ENCODE data around the gene CRELD2. TPM values are rescaled to one million over a fixed set of nuclear protein-coding genes. Genes with fewer than 3 reads are reported as not detected.

Gene CRELD2
- polyA plus RNA-seq, 1 donor (not counting 4 experiments of a cell fraction or from before 2014, with no cell fraction given), result 33.5 TPM

DNA sequence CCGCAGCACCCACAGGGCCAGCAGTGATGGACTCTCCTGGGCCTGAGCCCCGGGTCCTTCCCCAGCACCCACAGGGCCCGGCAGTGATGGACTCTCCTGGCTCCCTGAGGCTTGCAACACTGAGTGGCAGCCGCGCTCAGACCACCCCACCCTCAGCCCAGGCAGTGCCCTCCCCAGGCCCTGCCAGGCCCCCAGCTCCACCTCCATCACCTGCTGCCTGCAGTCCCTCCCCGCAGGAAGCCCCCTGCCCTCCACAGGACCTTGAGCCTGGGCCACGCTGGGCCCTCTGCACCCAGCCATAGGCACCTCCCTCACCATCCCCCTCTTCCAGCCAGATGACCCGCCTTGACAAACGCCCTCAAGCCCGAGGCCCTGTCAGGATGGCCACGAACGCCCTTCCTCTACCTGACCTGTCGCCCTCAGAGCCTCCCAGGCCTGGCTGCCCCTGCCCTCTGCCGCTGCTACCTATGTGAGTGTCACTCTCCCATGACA, 11.6 kb upstream of the CRELD2 start:
- Histone ChIP-seq H3K36me3 (ENCODE audit: control insufficient read depth in 2 of 2, extremely low read depth in 1 of 2, insufficient read depth in 2 of 2, low read length in 2 of 2) (peaks cover 2 to 5% of the 10 kb centered on the region in 2 experiments), H3K9me1 (ENCODE audit: control insufficient read depth, extremely low read depth, insufficient read depth, low read length) (no peaks in the 10 kb centered on the region), H3K4me3 (ENCODE audit: control insufficient read depth in 2 of 3, extremely low read depth in 1 of 3, insufficient read depth in 2 of 3, low read depth in 1 of 3, low read length in 3 of 3) (no peak overlapping the region), H3K4me2 (ENCODE audit: control insufficient read depth, extremely low read depth, insufficient read depth, low read depth, low read length) (no peak overlapping the region), H3K4me1 (ENCODE audit: control insufficient read depth, extremely low read depth, insufficient read depth, low read length) (no peaks in the 10 kb centered on the region), H3K9me3 (ENCODE audit: control insufficient read depth, low read depth, low read length) (no peaks in the 10 kb centered on the region), H3K79me2 (ENCODE audit: control insufficient read depth, insufficient read depth, low read length) (peaks cover 3% of the 10 kb centered on the region), H3K9ac (ENCODE audit: control insufficient read depth, extremely low read depth, insufficient read depth, low read length) (no peak overlapping the region), H4K20me1 (ENCODE audit: control insufficient read depth, extremely low read depth, insufficient read depth, low read length) (no peaks in the 10 kb centered on the region), H3K27ac (ENCODE audit: control insufficient read depth, insufficient read depth, low read length) (no peak overlapping the region), H2AFZ (ENCODE audit: control insufficient read depth, low read length) (no peak overlapping the region), H3K27me3 (ENCODE audit: control insufficient read depth, extremely low read depth, insufficient read depth, low read length) (no peaks in the 10 kb centered on the region)
- FAIRE-seq (no peak), DNase-seq (ENCODE audit: low read depth, low spot score) (no peak)
- dilution Hi-C loops (cut with MboI; ENCODE audit: extremely low pct_ligation_motif_present, low sequenced_read_pairs), result no loop called here
- no peak for TF ChIP-seq EZH2 (IDR thresholded peaks at IDR 0.05; ENCODE audit: low read length)
- TF ChIP-seq, protein P1, sequence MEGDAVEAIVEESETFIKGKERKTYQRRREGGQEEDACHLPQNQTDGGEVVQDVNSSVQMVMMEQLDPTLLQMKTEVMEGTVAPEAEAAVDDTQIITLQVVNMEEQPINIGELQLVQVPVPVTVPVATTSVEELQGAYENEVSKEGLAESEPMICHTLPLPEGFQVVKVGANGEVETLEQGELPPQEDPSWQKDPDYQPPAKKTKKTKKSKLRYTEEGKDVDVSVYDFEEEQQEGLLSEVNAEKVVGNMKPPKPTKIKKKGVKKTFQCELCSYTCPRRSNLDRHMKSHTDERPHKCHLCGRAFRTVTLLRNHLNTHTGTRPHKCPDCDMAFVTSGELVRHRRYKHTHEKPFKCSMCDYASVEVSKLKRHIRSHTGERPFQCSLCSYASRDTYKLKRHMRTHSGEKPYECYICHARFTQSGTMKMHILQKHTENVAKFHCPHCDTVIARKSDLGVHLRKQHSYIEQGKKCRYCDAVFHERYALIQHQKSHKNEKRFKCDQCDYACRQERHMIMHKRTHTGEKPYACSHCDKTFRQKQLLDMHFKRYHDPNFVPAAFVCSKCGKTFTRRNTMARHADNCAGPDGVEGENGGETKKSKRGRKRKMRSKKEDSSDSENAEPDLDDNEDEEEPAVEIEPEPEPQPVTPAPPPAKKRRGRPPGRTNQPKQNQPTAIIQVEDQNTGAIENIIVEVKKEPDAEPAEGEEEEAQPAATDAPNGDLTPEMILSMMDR (optimal IDR thresholded peaks at IDR 0.05 in 1 of 3, IDR thresholded peaks at IDR 0.05 in 1 of 3, conservative IDR thresholded peaks at IDR 0.05 in 1 of 3; ENCODE audit: extremely low read depth in 1 of 3, insufficient read depth in 2 of 3, low read length in 3 of 3), result no peak

DNA sequence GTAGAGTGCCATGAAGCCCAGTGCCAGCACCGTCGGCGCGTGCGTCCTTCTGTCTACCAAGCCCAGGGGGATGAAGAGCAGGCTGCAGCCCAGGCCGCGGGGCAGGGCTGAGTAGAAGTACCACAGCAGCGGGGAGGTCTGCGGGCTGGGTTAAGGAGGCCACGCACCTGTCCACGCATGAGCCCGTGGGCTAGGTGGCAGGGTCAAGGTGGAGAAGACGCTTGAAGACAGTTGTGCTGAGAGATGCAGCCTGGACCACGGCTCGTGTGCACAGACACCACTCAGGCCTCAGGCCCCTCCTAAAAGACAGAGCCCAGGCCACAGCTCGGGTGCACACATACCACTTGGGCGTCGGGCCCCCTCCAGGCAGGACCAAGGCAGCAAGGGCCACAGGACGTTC, 10.6 kb upstream of the CRELD2 start:
- Histone ChIP-seq H3K9me1 (ENCODE audit: control insufficient read depth, extremely low read depth, insufficient read depth, low read length) (no peaks in the 10 kb centered on the region), H3K4me1 (ENCODE audit: control insufficient read depth, extremely low read depth, insufficient read depth, low read length) (no peaks in the 10 kb centered on the region), H2AFZ (ENCODE audit: control insufficient read depth, low read length) (no peak overlapping the region), H3K79me2 (ENCODE audit: control insufficient read depth, insufficient read depth, low read length) (peaks cover 3% of the 10 kb centered on the region), H4K20me1 (ENCODE audit: control insufficient read depth, extremely low read depth, insufficient read depth, low read length) (no peaks in the 10 kb centered on the region), H3K9ac (ENCODE audit: control insufficient read depth, extremely low read depth, insufficient read depth, low read length) (no peak overlapping the region), H3K4me2 (ENCODE audit: control insufficient read depth, extremely low read depth, insufficient read depth, low read depth, low read length) (no peak overlapping the region), H3K27ac (ENCODE audit: control insufficient read depth, insufficient read depth, low read length) (no peak overlapping the region), H3K36me3 (ENCODE audit: control insufficient read depth in 2 of 2, extremely low read depth in 1 of 2, insufficient read depth in 2 of 2, low read length in 2 of 2) (peaks cover 5 to 7% of the 10 kb centered on the region in 2 experiments), H3K27me3 (ENCODE audit: control insufficient read depth, extremely low read depth, insufficient read depth, low read length) (no peaks in the 10 kb centered on the region), H3K9me3 (ENCODE audit: control insufficient read depth, low read depth, low read length) (no peaks in the 10 kb centered on the region), H3K4me3 (ENCODE audit: control insufficient read depth in 2 of 3, extremely low read depth in 1 of 3, insufficient read depth in 2 of 3, low read depth in 1 of 3, low read length in 3 of 3) (no peak overlapping the region)
- TF ChIP-seq, protein P1 (optimal IDR thresholded peaks at IDR 0.05 in 1 of 3, IDR thresholded peaks at IDR 0.05 in 1 of 3, conservative IDR thresholded peaks at IDR 0.05 in 1 of 3; ENCODE audit: extremely low read depth in 1 of 3, insufficient read depth in 2 of 3, low read length in 3 of 3), result no peak
- no peak for TF ChIP-seq EZH2 (IDR thresholded peaks at IDR 0.05; ENCODE audit: low read length)
- FAIRE-seq (no peak), DNase-seq (ENCODE audit: low read depth, low spot score) (no peak)
- dilution Hi-C loops (cut with MboI; ENCODE audit: extremely low pct_ligation_motif_present, low sequenced_read_pairs), result no loop called here
